Mesenteric fat pad (tissue), 1 donor: ENCODE results near the gene PARVB. TPM values are rescaled to one million over a fixed set of nuclear protein-coding genes. Genes with fewer than 3 reads are reported as not detected.

Experiments
- DNase-seq: peaks from one replicate; pipeline ENCODE4 v3.0.0-alpha.2; 2020; ENCODE audit warnings: low spot score
- total RNA-seq: library from RNA; stranded (reverse); fragmentation: NEBNext Ultra II Directional; extraction: Animal tissue kit (Norgen Biotek cat#: 25700); gene quantifications from one replicate; pipeline ENCODE4 v1.2.1, GENCODE V29; 2021
- donor health status: DM: yes; HTN: yes; CAD: no.

Gene PARVB
- total RNA-seq, 1 donor from 2014 or later, result 76.2 TPM

DNA sequence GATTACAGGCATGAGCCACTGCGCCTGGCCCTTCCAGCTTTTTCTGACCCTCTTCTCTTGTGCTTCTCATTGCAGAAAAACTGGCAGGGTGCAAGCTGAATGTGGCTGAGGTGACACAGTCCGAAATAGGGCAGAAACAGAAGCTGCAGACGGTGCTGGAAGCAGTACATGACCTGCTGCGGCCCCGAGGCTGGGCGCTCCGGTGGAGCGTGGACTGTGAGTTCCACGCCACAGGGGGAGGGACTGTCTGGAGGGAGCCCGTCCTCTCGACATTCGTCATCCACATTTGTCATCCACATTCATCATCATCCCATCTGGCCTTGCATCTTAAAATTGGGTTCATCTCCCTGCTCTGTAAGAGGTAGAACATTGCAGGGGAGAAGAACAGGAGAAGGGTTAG is 107.3 kb downstream of the PARVB start:
- DNase-seq, result no peak

DNA sequence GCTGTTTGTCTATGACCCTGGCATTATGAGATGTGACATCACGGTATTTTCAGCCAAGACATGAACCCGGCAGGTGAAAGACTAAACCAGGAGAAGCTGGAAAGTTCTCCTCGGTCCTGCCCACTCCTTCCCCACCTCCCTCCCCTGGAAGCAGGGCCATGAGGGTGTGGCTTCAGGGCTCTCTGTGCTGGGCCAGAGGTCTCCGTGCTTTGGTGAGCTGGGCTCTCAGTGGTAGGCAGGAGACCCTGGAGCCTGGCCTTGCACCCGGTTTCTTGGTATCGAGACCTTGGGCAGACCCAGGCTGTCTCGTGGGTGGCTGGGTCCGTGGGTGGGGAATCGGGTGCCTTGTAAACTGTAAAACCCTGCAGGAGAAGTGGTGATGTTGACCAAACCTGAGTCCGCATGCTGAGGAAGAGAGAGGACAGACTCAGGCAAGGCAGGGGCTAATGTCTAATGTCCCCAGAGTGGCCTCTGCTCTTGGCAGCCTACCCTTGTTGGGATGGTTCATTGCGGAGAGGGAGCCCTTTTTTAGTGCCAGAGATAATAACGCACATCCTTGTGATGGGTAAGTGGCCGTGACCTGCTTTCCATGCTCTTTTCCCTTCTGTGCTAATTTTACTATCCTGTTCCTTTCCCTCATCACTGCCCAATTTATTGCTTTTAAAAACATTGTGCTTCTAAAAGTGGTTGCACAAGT is 108.0 kb downstream of the PARVB start:
- DNase-seq, result no peak

DNA sequence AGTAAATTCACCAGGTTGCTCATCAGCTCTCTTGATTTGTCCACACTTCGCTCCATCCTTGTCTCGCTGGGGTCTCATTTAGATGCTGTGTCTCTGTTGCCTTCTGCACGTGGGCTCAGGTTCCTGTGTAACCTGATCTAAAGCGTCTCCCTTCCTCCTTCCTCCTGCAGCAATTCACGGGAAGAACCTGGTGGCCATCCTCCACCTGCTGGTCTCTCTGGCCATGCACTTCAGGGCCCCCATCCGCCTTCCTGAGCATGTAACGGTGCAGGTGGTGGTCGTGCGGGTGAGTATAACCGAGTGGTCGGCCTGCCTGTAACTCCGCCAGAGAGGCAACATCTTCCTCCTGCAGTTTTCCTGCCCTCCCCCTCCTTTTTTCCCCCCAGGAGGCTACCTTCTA is 108.6 kb downstream of the PARVB start:
- no peak for DNase-seq

DNA sequence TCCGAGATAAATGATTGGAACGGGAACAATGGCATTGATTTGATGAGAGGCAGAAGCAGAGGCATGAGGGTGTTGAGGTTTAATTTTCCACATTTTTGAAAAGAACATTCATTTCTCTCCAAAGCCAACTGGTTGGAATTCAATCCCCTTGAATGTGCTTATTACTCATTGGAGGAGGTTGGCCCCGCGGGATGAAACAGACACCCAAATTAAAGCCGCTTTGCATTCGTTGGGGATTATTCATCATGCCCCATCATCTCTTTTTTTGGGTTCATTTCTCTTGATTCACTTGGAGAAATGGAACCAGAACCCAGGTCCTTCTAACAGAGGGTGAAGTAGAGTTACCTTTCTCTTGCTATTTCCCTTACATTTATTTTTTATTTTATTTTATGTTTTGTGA is 109.1 kb downstream of the PARVB start:
- no peak for DNase-seq

DNA sequence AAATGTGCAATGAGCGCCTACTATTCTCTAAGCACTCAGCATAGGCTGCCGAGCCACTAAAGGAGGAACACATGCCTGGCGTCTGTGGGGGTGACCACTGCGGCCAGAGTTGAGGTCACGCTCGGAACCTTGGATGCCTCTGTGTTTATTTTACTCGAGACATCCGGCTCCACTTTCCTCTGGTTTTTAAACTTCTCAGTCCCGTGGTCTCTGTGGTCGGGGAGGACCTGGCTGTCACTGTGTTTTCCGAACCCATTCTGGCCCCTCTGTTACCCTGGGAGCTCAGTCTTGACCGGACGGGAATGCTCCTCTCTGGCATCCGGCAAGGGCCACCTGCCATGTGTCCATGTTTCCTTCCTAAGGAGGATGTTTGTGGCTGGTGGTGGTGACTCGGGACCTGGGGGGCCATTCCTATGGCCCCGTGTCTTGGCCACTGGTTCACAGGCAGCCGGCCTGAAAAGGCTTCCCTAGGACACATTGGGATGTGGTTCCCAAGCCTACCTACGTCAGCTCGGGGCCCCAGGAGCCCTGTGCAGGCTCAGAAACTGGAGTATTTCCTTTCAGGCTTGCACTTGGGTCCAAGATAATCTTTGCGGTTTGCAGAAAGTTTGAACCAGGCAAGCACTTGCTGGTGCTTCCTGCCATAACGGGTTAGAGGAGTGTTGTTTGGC is 109.9 kb downstream of the PARVB start:
- no peak for DNase-seq

DNA sequence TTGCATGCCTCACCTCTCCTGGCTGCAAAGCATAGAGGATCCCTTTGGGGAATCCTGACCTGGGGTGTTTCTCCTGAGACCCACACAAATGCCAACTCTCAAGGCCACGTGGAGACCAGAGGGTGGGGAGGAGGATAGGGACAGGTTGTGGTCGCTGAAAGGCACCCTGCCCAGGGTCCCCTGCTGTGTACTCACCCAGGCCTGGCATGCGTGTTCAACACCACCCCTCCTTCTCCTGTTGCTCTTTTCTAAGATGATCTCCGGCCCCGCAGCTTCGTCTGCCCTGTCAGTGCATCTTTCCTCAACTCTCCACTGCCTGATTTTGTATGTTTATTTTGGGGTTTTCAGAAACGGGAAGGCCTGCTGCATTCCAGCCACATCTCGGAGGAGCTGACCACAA is 112.0 kb downstream of the PARVB start:
- DNase-seq, result no peak

DNA sequence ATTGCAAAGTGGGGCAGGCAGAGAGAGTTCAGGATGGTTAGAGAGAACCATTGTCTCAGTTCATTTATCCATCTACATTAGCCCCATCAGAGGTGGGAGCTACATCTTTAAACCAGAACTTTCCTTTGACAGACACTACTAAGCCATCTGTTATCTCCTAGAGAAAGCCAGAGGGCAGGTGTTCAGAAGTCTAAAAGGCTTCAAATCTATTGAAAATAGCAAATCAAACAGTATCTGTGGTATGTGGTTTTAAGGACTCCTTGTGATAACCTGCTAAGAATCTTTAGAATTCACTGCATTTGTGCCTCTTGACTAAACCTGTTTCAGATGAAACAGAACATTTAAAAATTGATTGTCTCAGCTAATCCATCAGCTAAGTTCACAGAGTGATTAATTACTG is 112.7 kb downstream of the PARVB start:
- no peak for DNase-seq

DNA sequence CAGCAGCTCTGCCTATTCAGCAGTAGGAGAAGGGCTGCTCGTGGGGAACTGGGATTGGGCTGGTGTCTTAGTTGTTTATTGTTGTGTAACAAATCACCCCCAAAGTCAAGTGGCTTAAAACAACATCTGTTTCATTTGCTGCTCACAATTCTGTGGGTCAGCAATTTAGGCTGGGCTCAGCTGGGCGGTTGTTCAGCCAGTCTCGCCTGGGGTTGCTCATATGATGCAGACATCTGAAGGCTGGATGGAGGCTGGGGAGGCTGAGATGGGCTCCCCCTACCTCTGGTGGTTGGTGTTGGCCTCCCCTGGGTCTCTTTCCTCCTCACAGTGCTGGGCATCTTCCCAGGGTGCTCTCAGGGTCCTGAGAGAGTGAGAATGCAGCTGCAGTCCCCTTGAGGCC is 113.3 kb downstream of the PARVB start:
- no peak for DNase-seq

DNA sequence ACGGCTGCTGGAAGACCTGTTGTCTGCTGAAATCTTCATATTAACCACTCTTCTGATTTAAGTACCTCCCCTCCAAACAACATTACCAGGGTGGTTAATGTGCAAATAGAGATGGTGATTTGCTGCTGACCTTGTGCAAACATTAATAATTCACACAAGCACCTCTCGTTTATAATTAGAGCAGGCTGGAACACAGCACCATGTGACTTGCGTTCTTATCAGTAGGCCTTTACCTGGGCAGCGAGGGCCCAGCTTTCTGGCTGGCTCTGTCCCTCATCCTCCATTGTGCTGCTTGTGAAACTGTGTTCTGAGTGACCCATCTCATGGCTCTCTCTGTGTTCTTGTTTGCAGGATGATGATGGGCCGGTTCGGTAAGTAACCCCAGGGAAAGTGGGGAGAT is 115.7 kb downstream of the PARVB start:
- DNase-seq, result no peak

DNA sequence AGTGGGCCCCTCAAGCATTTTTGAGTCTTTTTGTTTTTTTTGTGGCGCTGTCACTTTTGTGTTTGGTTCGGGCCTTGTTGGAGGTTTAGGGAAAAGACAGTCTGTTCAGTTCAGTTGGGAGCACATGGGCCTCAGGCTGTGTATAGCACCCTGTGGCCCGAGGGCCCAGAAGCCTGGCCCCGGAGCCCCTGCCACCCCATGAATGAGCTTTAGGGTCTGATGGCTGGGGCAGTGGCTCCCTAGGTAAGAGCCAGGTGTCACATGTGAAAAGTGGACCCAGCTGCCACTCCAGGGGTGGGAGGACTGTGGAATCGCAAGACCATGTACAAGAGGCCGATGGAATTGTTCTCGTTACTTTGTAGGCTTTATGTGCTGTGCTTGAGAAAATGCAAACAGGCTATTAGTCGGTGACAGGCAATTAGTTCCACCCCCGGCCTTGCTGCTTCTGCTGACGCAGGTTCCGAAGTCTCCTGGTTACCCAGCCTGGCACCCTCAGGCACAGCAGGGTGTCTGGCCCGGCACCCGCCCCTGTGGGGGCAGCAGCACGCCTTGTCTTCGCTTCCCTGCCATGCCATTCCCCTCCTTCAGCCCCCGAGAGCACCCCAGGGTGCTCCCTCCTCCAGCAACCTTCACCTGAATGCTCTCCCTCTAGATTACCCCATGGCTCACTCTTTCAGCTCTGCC is 118.5 kb downstream of the PARVB start:
- no peak for DNase-seq

DNA sequence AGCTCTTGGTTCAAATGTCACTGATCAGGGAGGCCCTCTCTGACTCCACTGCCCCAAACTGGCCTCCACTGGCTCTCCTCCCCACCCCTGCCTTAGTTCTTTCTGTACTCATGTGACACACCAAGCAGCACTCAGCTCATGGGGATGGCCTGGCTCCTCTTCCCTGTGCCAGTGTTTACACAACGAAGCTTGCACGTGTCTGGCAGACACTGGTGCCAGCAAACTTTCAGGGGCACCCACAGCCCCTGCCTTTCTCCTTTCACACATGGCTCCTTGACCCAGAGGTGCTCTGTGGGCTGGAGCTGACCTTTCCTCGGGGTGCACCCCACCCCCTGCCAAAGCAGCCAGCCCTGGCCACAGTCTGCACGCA is 119.0 kb downstream of the PARVB start:
- DNase-seq, result no peak

DNA sequence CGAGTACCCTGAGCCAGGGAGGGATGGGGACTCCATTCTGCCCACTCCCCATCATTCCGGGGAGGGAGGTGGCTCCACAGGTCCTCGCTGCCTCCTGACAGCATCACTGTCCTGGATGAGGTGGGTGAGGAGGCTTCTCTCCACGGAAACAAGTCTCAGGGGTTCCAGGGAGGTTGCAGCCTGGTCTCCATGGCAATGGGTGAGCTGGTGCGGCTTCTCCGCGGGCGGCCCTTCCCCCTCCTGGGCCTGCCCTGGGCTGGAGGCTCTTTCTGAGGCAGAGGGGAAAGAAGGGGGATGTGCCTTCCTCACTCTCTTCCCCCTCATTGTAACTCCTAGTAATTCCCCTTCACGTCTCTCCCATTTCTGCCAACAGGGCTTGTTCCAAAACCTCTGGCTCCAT is 119.5 kb downstream of the PARVB start:
- DNase-seq, result no peak

DNA sequence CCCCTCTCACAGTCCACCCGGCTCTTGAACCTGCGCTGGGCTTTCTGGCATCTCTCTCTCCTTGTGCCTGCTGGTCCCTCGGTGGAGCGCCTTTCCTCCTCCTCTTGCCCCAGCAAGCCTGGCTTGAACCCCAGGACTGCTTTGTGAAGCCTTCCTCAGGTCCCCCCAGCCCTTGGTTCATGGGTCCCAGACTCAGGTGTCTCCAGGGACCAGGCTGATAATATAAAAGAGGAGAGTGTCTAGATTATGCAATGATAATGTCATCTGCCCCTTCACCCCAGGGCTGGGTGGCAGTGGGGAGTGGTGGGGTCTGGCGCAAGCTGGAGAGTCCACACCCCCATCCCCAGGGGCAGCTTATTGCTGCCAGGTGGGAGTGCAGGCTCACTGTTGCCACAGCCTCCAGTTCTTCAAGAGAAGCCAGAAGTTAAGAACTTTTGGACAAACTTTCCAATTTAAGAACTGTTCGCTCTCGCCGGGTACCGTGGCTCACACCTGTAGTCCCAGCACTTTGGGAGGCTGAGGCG is 120.0 kb downstream of the PARVB start:
- DNase-seq, result no peak

DNA sequence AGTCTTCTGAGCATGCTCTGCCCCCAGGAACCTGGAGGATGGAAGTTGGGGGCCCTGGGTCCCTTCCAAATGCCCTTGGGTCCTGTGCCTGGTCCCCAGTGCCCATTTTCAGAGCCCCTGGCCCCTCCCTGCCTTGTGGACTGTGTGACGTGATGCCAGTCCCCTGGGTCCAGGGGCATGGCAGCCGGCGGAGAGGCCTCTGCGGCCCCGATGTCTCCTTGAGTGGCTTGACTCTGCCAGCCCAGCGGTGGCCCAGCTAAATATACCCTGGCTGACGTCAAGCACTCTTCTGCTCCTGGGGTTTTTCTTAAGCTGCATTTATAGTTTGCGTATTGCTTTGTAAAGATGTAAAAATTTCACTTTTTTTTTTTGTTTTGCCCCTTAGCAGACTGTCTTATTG is 121.4 kb downstream of the PARVB start:
- DNase-seq, result no peak

DNA sequence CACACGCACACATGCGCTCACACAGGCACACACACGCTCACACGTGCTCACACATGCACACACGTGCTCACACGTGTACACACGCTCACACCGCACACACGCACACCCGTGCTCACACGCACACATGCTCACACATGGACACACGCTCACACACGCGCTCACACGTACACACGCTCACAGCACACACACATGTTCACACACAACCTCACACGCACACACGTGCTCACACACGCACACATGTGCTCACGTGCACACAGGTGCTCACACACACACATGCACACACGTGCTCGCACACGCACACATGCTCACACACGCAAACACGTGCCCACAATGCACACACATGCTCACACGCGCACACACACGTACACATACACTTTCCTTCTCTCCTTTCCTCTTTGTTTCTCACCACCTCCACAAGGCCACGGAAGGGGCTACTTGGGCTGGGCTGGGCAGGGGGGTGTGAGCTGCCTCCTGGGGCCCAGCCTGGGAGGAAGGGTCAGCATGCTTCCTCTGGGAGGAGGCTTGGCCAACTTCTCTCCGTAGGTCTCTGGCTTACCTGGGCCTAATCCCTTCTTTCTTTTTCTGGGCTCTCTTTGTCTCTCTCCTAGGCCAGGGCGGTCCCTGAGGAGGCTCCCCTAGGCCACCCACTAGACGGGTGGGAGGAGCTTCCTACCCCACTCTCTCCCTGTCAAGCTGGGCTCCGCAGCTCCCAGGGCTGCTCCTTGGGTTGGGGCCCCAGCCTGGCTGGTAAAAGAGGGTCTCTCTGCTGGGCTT is 122.2 kb downstream of the PARVB start:
- DNase-seq, result no peak

DNA sequence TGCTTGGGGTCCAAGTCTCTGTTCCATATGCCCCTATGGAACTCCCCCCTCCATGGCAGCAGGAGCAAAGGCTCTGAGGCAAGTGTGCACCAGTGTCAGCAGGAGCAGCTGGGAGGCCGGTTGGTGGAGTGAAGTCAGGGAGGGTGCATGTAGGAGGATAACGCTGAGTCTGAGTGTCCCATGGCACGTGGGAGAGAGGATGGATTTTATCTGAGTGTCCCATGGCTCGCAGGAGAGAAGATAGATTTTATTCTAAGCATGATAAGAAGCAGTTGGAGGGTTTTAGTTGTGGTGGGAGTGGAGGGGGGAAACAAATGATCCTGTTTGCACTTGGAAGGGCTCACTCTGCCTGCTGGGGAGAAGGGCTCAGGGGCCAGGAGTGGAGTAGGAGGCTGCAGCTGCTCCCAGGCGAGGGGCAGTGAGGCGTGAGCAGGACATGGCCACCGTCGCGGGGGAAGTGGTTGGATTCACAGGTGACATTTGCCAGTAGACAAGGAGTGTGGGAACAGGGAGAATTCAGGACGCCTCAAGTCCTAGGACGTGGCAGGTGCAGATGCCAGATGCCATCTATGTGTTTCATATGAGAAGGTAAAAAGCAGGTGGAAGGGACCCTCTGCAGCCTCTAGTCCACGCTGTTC is 123.0 kb downstream of the PARVB start:
- DNase-seq, result no peak

DNA sequence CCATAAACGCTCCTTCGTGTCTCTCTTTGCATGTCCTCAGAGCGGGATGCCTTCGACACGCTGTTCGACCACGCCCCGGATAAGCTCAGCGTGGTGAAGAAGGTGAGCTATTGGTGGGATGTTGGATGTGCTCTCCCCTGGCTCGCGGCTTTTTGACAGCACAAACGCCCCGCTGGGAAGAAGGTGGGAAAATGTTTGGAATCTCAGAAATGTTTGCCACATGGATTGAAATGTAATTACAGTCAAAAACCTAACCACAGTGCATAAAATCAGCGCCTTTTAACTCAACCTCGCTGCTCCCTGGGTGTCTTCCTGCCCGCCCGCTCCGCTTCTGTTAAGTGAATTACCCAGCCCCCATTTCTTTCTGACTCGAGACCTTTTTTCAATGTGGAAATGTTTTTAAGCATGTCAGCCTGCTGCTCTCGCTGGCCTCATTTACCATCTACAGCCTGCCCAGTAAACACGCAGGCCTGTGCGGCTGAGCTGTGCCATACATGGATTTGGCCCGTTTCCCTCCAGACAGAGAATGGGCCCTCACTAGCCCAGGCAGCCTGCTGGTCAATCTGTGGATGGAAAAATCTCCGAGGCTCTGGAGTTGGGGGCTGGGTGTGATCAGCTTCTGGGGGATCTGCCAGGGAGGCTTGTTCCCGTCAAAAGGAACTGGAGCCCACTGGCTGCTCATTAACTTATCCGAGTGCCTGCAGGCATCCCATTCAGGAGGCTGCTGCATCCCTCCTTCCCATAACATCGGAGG is 123.9 kb downstream of the PARVB start:
- no peak for DNase-seq

DNA sequence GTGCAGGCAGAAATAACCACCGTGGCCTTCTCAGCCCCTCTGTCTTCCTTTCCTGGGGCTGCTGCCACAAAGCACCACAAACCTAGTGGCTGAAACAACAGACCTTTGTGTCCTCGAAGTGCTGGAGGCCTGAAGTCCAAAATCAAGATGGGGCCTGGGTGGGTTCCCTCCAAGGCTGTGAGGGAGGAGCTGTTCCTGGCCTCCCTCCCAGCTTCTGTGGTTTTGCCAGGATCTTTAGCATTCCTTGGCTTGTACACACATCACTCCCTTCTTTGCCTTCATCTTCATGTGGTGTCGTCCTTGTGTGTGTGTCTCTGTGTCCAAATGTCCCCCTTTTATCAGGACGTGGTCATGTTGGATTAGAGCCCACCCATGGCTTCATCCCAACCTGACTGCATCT is 127.6 kb downstream of the PARVB start:
- DNase-seq, result no peak

DNA sequence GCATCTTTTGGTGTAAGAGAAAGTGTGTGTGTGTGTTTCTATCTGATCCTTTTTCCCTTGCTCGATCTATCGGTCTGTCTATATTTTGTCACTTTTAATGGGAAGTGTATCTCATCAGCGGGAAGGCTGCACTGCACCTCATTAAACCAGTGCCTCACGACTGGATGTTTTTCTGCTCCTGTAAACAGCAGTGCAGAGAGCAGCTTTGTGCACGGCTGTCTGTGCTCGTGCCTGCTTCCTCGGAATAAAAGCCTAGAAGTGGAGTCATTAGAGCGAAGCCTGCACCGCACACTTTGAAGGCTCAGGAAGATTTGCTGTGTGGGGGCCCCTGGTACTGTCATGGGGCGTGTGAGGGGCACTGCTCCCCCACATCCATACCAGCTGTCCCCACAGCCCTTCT is 129.6 kb downstream of the PARVB start:
- DNase-seq, result no peak

DNA sequence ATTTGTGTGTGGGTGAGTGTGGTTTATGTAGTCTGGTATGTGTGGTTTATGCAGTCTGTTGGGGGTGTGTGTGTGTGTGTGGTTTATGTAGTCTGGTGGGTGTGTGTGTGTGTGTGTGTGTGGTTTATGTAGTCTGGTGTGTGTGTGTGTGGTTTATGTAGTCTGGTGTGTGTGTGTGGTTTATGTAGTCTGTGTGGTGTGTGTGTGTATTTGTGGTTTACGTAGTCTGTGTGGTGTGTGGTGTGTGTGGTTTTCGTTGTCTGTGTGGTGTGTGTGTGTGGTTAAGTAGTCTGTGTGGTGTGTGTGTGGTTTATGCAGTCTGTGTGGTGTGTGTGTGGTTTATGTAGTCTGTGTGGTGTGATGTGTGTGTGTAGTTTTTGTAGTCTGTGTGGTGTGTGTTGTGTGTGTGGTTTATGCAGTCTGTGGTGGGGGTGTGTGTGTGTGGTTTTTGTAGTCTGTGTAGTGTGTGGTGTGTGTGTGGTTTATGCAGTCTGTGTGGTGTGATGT is 130.4 kb downstream of the PARVB start:
- DNase-seq, result no peak
